ENCODE measurements around the gene STRIP1.
"Not testable (repeated sequence)": the region's sequence is repeated elsewhere in the genome, so short reads cannot be mapped to it uniquely, and the experiment has no call there.

STRIP1 gene

DNA sequence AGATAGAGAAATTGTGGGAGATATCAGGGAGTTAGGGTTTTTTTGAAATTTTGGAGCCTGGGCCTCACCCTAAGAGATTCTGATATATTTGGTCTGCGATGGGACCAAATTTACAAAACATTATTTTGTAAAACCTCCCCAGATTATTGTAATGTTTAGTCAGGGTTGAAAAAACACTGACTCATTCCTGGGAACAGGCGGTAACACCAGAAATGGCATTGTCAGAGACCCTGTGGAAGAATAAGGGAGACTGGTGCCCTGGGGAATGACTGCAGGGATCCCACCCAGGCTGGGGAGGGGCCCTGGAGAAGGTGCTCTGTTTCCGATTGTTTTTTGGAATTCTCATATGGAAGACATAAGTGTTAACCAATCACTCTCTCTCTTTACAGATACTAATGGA lies 13.1 kb upstream of the STRIP1 start:
- no peak overlapping the region for H3K4me3 ChIP-seq (ENCODE audit: low read depth, low read length)
- no peak for DNase-seq (ENCODE audit: low read depth)
- TF ChIP-seq, protein P1, sequence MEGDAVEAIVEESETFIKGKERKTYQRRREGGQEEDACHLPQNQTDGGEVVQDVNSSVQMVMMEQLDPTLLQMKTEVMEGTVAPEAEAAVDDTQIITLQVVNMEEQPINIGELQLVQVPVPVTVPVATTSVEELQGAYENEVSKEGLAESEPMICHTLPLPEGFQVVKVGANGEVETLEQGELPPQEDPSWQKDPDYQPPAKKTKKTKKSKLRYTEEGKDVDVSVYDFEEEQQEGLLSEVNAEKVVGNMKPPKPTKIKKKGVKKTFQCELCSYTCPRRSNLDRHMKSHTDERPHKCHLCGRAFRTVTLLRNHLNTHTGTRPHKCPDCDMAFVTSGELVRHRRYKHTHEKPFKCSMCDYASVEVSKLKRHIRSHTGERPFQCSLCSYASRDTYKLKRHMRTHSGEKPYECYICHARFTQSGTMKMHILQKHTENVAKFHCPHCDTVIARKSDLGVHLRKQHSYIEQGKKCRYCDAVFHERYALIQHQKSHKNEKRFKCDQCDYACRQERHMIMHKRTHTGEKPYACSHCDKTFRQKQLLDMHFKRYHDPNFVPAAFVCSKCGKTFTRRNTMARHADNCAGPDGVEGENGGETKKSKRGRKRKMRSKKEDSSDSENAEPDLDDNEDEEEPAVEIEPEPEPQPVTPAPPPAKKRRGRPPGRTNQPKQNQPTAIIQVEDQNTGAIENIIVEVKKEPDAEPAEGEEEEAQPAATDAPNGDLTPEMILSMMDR (IDR thresholded peaks at IDR 0.05; ENCODE audit: low read depth, low read length, missing control alignments) = no peak

DNA sequence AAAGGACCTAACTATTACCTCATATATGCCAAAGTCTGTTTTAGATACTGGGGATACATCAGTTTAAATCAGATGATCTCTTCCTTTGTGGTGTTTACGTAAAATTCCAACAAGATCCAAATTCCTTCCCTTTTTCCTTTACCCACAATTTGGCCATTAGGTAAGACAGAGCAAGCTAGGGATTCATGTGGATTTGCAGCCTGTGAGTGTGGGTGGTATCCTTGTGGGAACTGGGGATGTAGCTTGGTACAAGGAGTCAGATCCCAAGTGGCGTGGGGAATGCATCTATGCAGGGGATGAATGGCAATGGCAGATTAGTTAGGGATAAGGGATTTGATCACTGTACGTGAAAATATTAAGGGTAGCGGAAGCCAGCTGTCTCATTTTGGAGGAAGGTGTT lies 9.8 kb upstream of the STRIP1 start:
- no peak for DNase-seq (ENCODE audit: low read depth)
- TF ChIP-seq, protein P1 (IDR thresholded peaks at IDR 0.05; ENCODE audit: low read depth, low read length, missing control alignments) = no peak
- no peak overlapping the region for H3K4me3 ChIP-seq (ENCODE audit: low read depth, low read length)

DNA sequence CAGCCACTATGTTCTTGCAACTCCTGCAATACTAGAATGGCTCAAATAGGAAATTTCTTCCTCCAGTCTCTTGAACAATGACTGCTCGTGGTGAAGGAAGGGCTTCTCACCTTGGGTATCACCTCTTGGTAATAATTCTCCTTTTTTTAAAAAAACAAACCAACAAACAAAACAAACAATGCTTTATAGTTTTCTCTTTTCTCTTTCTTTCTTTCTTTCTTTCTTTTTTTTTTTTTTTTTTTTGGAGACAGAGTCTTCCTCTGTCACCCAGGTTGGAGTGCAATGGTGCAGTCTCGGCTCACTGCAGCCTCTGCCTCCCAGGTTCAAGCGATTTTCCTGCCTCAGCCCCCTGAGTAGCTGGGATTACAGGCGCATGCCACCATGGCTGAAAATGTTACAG lies 3.7 kb upstream of the STRIP1 start:
- H3K4me3 ChIP-seq (ENCODE audit: low read depth, low read length); DNase-seq (ENCODE audit: low read depth): not testable (repeated sequence)

DNA sequence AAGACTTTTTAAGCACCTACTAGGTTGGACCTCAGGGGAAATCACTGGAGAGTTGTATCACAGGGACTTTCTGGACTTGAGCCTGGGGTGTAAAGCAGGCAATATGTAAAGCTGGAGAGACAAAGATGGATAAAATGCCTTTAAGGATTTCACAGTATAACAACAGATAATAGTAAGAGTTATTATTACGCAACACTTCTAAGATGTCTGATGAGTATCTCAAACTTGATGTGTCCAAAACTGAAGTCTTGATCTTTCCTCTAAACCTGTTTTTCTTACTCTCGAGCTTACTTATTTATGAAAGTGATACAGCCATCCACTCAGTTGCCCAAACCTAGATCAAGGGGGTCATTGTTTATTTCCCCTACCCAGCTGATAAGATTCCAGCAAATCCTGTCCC lies 2.1 kb upstream of the STRIP1 start:
- TF ChIP-seq, protein P1 (IDR thresholded peaks at IDR 0.05; ENCODE audit: low read depth, low read length, missing control alignments) = no peak
- H3K4me3 ChIP-seq (ENCODE audit: low read depth, low read length) = no peak overlapping the region
- DNase-seq (ENCODE audit: low read depth) = no peak

DNA sequence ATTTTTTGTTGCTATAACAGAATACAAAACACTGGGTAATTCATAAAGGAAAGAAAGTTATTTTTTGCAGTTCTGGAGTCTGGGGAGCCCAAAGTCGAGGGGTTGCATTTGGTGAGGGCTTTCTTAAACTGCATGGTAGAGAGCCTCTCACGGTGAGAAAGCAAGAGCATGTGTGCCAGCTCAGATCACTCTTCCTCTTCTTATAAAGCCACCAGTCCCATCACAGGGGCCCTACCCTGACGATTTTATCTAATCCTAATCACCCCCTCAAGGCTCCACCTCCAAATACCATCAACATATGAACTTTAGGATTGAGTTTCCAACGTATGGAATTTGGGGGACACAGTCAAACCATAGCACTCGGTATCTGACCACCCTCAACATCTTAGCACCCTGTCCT lies 1.0 kb upstream of the STRIP1 start:
- H3K4me3 ChIP-seq (ENCODE audit: low read depth, low read length) = no peak overlapping the region
- TF ChIP-seq, protein P1 (IDR thresholded peaks at IDR 0.05; ENCODE audit: low read depth, low read length, missing control alignments) = no peak
- no peak for DNase-seq (ENCODE audit: low read depth)

DNA sequence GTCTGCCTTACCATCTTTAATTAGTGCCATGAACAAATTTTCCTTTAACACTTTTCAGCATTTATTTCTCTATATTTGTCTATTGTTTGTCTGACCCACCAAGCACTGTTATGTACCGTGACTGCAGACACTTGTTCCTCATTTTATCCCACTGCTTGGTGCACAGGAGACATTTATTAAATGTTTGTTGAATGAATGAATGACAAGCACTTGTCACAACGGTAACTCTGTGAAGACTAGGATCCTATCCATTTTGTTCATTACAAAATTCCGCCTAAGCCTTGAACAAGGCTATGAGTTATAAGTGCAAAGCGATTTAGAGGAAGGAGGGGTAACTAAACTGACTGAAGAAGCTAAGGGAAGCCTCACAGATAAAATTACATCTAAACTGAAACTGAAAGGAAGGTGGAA lies 379 bp upstream of the STRIP1 start:
- TF ChIP-seq, protein P1 (IDR thresholded peaks at IDR 0.05; ENCODE audit: low read depth, low read length, missing control alignments) = no peak

DNA sequence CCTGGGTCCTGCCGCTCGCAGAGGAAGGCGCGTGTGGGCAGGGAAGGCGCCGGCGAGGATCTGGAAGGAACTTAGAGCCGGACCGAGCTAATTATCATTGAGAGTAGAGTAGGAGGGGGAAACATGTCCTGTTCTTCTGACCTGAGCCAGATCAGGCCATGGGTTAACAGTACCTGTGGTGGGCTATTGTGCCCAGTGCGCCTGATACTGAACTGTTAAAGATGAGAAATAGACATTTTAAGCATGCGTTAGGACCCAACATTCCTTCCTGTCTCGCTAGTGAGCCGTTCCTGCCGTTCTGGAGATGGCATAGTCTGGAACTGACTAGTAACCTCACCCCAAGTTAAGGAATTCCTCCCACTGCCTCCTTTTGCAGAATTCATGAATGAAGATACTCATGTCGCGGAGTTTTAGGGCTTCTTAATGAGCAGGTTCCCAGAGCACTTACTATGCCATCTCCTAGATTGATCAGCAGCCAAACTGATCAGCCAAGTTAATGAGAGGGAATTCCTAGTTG lies 870 bp downstream of the STRIP1 start:
- TF ChIP-seq, protein P1 (IDR thresholded peaks at IDR 0.05; ENCODE audit: low read depth, low read length, missing control alignments) = no peak
- no peak for DNase-seq (ENCODE audit: low read depth)
- peak overlapping the region; percentile 77 for H3K4me3 ChIP-seq (ENCODE audit: low read depth, low read length)

More for the DNA sequence above, 379 bp upstream of the STRIP1 start:
- peak overlapping the region; percentile 77 for H3K4me3 ChIP-seq (ENCODE audit: low read depth, low read length)
- no peak for DNase-seq (ENCODE audit: low read depth)

Data from GM12864 (cell line).